Astrocyte of the cerebellum (primary cell): ENCODE measurements around the gene COBLL1.

Source experiments
- DNase-seq: peaks from one replicate; pipeline ENCODE4 v3.0.0-alpha.2; 2011; ENCODE audit warnings: low read depth
- H3K4me3 ChIP-seq: 2 replicates; pipeline ENCODE4 v1.5.1; 2011; ENCODE audit warnings: mild to moderate bottlenecking, low read depth, low read length, moderate library complexity
- in situ Hi-C: cut with HindIII; loops from 2 replicates; pipeline ENCODE4 v1.10.0; 2017; ENCODE audit warnings: low sequenced_read_pairs
- TF ChIP-seq, protein P1 (sequence below): IDR thresholded peaks from 2 replicates; pipeline ENCODE4 v1.5.1; 2012; ENCODE audit warnings: low read length, low read depth, moderate library complexity, mild to moderate bottlenecking; ENCODE audit errors: missing control alignments

The COBLL1 gene

DNA sequence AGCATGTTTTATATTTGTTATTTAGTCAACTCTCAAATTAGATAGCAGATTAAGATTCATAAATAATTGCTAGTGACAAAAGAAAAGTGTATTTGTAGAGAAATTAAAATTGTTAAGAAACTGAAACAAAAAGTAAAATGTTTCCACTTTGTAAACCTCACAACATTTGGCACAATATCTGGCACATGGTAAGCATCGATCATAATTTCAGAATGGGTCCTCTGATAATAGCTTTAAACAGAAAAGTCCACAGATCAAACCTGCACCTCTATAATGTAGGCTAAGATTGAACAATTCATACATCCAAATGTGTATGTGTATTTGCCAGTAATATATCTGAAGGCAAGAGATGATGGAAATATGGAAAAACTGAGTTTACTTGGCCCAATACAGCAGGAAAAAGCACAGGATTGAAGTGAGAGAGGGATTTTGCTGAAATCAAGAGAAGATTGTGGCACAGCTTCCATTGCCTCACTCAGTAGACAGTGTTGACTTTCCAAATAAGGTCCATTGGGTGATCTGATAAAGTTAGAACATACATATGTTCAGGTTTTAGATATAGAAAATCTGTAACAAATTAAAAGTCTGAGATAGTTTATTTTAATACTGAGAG is 39.4 kb downstream of the COBLL1 start:
- DNase-seq, result no peak
- in situ Hi-C loops, result no loop called here
- H3K4me3 ChIP-seq, result no peak overlapping the region
- TF ChIP-seq, protein P1, sequence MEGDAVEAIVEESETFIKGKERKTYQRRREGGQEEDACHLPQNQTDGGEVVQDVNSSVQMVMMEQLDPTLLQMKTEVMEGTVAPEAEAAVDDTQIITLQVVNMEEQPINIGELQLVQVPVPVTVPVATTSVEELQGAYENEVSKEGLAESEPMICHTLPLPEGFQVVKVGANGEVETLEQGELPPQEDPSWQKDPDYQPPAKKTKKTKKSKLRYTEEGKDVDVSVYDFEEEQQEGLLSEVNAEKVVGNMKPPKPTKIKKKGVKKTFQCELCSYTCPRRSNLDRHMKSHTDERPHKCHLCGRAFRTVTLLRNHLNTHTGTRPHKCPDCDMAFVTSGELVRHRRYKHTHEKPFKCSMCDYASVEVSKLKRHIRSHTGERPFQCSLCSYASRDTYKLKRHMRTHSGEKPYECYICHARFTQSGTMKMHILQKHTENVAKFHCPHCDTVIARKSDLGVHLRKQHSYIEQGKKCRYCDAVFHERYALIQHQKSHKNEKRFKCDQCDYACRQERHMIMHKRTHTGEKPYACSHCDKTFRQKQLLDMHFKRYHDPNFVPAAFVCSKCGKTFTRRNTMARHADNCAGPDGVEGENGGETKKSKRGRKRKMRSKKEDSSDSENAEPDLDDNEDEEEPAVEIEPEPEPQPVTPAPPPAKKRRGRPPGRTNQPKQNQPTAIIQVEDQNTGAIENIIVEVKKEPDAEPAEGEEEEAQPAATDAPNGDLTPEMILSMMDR, result no peak

DNA sequence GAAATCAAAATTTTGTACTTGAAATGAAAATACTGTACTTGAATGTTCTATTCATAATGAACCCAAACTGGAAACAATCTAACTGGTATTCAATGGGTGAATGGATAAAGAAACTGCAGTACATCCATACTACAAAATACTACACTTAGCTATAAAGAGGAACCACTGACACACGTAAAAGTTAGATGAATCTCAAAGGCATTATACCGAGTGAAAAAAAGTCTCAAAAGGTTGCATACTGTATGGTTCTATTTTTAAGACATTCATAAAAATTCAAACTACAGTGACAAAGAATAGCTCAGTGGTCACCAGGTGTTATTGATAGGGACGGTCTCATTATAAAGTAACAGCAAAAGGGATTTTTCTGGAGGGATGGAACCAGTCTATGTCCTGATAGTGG is 41.1 kb downstream of the COBLL1 start:
- H3K4me3 ChIP-seq, result no peak overlapping the region
- in situ Hi-C loops, result no loop called here
- TF ChIP-seq, protein P1, result no peak
- DNase-seq, result no peak

DNA sequence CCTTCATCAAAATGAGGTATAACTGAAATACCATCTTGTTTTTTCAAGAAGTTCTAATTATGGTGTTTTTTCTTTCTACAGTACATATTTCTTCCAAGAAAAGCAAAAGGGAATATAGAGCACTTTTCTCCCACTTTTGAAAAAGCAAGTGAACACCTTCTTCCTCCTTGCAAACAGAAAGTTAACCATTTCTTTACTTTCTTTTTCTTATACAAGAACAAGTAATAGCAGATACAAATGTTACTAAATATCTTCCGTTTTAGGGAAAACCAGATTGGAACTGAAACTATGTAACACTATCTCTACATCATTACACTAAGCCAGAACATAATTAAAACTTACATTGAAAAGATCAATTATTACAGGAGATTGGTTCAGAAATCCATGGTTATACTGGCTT is 44.0 kb downstream of the COBLL1 start:
- TF ChIP-seq, protein P1, result no peak
- H3K4me3 ChIP-seq, result no peak overlapping the region
- DNase-seq, result no peak
- in situ Hi-C loops, result no loop called here

DNA sequence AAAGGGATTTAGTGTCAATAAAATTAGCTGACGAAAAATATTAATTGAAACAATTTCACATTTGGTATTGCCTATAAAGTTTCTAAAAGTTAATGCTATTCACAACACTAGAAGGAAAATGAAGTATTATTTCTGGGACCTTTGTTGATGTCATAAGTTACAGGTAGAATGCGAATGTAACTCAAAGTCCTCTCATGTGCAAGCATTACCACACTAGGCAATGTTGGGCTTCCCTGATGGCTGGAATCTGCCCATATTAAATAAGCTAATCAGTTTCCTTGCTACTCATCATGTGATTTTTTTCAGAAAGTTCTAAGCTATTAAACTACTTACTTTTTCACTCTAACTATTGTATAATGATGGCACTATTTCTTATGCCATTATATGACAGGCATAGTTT is 44.6 kb downstream of the COBLL1 start:
- in situ Hi-C loops, result no loop called here
- DNase-seq, result no peak
- no peak overlapping the region for H3K4me3 ChIP-seq
- TF ChIP-seq, protein P1, result no peak

DNA sequence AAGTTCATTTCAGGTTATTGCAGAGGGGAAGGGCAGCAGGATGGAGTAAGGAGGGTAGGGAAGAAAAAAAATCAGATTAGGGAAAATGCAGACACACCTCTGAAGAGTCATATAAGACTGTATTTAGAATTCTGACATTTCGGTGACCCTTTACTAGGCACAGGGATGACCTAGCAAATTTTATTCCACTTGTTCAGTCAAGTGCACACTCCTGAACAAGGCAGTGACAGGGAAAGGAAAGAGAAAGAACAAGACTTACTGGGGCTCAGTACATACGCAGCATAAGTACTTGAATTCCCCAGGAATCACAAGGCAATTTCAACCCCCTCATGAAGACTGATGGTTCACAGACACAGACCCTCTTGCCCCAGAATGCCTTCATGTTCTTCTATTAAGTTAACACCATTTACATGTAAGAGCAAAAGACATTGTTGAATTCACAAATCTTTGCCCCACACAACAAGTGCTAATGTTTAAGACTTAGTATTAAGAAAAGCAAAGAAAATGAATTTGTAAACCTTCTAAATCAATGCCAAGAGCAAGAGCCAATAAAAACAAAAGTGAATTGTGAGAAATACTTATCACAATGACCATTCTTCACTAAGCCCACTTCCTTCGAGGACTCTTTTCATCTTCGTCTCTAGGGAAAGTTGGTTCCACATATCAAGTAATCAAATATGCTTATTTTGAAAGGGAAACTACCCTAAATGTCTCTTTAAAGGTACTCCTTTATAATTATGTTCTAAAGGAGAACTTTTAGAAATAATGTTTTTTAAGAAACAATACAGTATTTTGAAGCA is 47.0 kb downstream of the COBLL1 start:
- TF ChIP-seq, protein P1, result no peak
- H3K4me3 ChIP-seq, result no peak overlapping the region
- in situ Hi-C loops, result no loop called here
- no peak for DNase-seq

DNA sequence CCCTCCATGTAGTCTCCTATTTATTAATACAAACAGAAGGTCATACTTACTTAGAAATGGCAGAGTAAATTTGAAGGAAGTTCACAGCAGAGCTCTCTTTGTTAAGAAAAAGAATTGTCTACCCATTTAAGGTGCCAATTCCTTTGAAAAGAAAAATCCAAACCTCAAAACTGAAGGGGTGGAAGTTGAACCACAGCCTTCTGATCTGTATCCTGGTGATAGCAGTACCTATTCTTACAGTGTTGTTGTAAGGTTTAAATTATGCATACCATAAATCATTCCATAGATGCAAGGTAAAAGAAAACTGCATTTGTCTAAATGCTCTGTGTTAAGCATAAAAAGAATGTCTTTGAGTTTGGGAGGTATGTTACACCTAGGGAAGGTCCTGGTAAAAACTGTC is 47.6 kb downstream of the COBLL1 start:
- no peak overlapping the region for H3K4me3 ChIP-seq
- DNase-seq, result no peak
- TF ChIP-seq, protein P1, result no peak
- in situ Hi-C loops, result no loop called here
